GM19035 (cell line): Measurements from ENCODE around the gene TRIM71.
"Not testable (repeated sequence)": the region's sequence is repeated elsewhere in the genome, so short reads cannot be mapped to it uniquely, and the experiment has no call there.

ENCODE experiments used
- ATAC-seq: cut with Tn5 transposase; IDR thresholded peaks from one replicate; pipeline ENCODE4 v1.9.1; 2021; ENCODE audit not compliant: unreplicated experiment

TRIM71 gene

GRCh38 chr3:32842531-32842931 lies 24.7 kb downstream of the TRIM71 start:
- ATAC-seq = no peak

DNA sequence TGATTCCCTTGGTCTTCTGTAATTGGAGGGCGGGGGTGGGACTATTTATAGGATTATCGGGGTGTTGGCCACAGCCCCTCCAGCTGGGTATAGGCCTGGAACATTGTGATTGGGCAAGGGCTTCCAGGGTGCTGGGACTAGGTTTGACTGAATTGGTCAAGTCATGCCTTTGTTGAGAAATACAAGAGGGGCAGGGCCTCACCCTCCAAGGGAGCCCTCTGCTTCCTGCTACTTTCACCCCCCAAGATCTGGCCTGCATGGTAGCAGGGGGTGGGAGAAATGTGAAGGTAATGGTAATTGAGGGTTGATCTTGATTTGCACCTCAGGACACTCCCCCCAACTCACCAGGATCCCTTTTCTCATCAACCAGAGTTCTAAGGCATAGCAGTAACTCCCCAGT lies 25.2 kb downstream of the TRIM71 start:
- ATAC-seq = no peak

DNA sequence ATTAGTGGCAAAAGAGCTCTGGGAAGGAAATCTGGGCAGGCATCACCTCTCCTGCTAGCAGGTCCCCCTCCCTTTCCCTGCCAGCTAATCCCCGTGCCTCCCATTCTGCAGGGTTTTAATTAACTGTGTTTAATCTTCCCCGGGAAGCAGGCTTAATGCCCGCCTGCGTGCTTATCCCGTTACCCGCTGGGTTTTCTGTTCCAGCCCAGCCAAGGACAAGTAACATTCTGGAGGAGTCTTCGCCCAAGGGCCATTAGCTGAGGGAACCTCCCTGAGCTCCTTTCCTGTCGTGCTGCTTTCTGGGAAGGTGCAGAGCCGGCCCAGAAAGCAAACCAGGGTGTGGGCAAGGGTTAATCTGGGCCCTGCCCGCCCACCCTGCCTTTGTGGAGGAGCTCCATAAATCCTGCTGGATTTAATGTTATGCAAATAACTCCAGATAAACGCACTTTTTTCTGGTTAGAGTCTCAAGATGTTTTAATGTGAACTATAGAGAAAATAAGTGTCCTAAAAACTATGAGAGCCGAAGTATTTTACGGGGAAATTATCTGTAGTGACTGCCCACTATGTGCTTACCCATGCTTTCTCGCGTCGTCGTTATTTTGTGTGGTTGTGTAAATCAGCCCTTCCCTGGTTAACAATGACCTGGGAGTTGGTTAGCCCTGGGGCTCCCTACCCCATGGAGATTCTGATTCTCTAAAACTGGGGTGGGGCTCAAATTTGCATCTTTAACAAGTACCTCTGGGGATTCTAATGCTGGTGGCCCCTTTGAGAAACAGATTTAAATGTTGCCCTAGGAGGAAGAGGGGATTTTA lies 25.9 kb downstream of the TRIM71 start:
- ATAC-seq = no peak

DNA sequence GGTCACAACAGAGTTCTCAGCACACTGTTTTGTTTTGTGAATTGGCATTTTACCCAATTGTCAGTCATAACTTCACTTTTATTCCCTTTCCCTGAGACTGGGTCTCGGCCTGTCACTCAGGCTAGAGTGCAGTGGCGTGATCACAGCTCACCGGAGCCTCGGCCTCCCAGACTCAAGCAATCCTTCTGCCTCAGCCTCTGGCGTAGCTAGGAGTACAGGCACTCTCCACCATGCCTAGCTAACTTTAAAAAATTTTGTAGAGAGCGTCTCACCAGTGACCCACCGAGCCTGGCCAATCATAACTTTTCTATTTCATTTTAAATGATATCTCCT lies 26.5 kb downstream of the TRIM71 start:
- no peak for ATAC-seq

GRCh38 chr3:32844914-32845313 lies 27.1 kb downstream of the TRIM71 start:
- no peak for ATAC-seq

DNA sequence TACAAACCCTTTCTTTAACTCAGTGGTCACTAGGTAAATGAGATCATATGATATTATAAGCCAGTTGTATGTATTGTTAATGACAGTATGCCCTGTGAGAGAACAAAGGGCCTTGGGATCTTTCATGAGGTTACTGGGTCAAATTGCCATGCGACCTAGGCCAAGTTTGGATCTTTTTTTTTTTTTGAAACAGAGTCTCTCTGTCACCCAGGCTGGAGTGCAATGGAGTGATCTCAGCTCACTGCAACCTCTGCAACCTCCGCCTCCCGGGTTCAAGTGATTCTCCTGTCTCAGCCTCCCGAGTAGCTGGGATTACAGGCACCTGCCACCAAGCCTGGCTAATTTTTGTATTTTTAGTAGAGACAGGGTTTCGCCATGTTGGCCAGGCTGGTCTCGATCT lies 27.7 kb downstream of the TRIM71 start:
- not testable (repeated sequence) for ATAC-seq

GRCh38 chr3:32847045-32847444 lies 29.2 kb downstream of the TRIM71 start:
- ATAC-seq = not testable (repeated sequence)

GRCh38 chr3:32847528-32847927 lies 29.7 kb downstream of the TRIM71 start:
- no peak for ATAC-seq

- ATAC-seq = no peak
Observed at GRCh38 chr3:32848215-32848614, 30.4 kb downstream of the TRIM71 start.

DNA sequence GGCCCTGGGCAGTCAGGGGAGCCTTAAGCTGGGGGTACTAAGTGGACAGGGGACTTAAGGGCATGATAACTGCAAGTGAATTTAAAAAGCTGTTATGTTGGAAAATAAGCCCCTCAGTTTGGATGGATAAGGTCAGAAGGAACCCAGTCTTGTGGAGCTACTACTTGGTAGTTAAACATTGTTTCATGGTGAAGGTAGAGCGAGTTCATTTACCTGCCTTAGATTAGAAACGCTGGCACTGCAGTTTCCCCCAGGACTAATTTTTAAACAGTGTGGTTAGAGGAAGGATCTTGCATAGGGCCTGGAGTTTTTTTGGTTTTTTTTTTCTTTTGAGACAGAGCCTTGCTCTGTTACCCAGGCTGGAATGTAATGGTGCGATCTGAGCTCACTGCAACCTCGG lies 31.2 kb downstream of the TRIM71 start:
- no peak for ATAC-seq

DNA sequence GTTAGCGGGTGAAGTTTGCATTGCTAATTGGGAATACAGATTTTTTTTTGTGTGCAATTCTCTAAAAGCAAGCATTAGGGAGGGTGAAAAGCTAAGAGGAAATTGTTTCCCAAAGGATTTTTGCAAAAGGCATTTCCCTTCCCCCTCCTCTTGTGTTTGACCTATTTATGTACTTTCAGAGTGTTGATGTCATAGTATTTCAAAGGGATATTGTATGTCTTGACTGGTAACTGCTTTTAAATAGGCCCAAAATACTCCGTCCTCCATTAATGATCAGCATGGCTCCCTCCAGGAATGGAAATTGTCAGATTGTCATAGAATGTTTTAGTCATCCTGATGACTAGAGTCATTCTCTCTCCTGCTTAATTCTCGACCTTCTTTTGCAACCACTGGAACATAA lies 32.4 kb downstream of the TRIM71 start:
- no peak for ATAC-seq

- no peak for ATAC-seq
Observed at GRCh38 chr3:32850636-32851035, 32.8 kb downstream of the TRIM71 start.

GRCh38 chr3:32852146-32852545 lies 34.3 kb downstream of the TRIM71 start:
- ATAC-seq = no peak

DNA sequence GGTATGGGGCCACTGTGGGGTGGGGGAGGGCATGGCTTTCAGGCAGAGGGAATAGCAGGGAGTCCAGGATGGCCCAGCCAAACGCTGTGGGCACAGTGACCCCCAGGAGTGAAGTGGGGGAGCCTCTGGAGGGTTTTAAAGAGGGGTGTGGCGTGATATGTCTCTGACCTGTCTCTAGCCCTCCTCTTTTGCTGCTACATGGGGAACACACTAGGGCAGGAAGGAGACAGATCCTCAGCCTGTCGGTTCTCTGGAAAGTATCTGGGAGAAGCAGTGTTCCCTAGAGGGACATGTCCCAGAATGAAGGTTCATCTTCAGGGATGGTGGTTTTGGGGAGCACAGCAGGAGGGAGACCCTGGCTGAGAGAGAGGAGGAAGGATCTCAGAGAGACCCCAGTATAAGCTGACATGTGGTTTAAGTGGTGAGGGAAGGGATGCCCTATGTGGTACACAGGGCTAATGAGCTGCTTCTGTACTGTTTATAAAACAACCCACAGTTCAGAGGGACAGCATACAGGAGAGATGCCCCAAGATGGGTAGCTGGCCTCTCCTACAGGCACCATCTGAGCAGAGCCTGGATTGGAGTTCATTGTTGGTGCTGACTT lies 37.7 kb downstream of the TRIM71 start:
- no peak for ATAC-seq

GRCh38 chr3:32856355-32856889 lies 38.6 kb downstream of the TRIM71 start:
- ATAC-seq = no peak

- ATAC-seq = no peak
Observed at GRCh38 chr3:32856901-32857507, 39.2 kb downstream of the TRIM71 start.

- ATAC-seq = no peak
Observed at GRCh38 chr3:32857921-32858320, 40.1 kb downstream of the TRIM71 start.

DNA sequence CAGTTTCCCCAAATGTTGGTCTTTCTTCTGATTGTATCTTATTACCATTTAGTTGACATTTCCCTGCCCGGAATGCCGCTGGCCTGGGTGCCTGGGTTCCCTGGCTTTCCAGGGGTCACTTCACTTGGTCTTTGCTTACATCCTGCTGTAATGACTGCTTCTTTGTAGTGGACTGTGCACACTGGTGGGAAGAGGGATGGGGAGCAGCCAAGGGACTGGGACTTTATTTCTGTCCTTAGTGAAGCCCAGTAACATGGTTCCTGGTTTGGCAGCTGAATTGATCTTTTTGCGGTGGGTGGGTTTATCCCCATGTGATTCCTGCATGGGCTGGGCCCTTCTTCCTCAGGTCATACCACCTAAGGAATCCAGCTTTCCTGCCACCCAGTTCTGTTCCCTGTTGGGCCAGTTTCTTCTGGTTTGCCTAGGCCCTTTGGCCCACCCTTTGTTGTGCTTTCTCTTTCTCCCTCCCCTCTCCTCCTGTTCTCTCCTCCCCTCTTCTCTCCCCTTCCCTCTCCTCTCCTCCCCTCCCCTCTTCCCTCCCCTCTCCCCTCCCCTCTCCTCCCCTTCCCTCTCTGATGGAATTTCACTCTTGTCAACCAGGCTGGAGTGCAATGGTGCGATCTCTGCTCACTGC lies 41.9 kb downstream of the TRIM71 start:
- ATAC-seq = no peak

DNA sequence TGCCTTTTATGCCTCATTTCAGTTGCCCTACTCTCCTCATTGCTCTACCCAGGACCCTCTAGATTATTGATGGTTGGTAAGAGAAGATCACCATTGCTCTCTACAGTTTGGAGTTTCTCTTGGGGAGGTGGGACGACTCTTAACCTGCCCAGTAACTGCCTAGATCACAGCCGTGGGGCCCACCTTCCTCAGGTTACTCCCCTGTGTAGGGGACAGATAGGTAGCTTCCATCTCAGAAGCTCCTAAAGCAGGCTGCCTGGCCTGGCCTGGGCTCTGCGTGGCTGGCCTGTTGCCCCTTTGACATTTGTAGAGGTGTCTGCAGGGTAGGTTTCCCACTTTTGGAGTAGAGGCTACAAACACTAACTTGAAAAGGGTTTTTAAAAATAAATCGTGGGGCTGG lies 42.7 kb downstream of the TRIM71 start:
- ATAC-seq = no peak

GRCh38 chr3:32861681-32862080 lies 43.9 kb downstream of the TRIM71 start:
- no peak for ATAC-seq

- ATAC-seq = no peak
Observed at GRCh38 chr3:32862247-32862935, 44.6 kb downstream of the TRIM71 start.
